OCI-LY7 (cell line): ENCODE data around the gene ZCCHC2. TPM values are rescaled to one million over a fixed set of nuclear protein-coding genes. Genes with fewer than 3 reads are reported as not detected.

Experiments used
- BruUV-seq: library from RNA; stranded (reverse); fragments of 400-500 nt; replicated peaks from 2 replicates; lab custom pipeline; 2021; lab: Mats Ljungman, UMichigan
- CTCF ChIA-PET: fragments of 300-600 bp; sonication (Branson Sonifier 250); formaldehyde crosslinking; loops from one replicate; lab custom pipeline; 2022; ENCODE audit warnings: antibody characterized with exemption; ENCODE audit not compliant: unreplicated experiment; lab: Charles Lee
- POLR2A ChIA-PET: fragments of 300-600 bp; sonication (Branson Sonifier 250); formaldehyde crosslinking; loops from one replicate; lab custom pipeline; 2022; ENCODE audit warnings: antibody characterized with exemption; lab: Charles Lee
- DNase-seq: peaks from one replicate; pipeline ENCODE4 v3.0.0-alpha.2; 2015; ENCODE audit warnings: low spot score
- H2AFZ ChIP-seq: fragments of 200-600 bp; sonication (generic), shearing (Covaris generic); 2 replicates; pipeline ENCODE4 v1.6.1; 2014; ENCODE audit warnings: mild to moderate bottlenecking, antibody characterized with exemption, low read length, moderate library complexity
- H3K27ac ChIP-seq: fragments of 200-600 bp; sonication (generic); 2 replicates; pipeline ENCODE4 v1.5.1; 2014; ENCODE audit warnings: mixed run types, low read depth, mild to moderate bottlenecking, moderate library complexity, low read length, inconsistent platforms; ENCODE audit not compliant: poor library complexity, severe bottlenecking
- H3K36me3 ChIP-seq: fragments of 200-600 bp; sonication (generic); 2 replicates; pipeline ENCODE4 v1.6.1; 2014; ENCODE audit warnings: mild to moderate bottlenecking, antibody characterized with exemption, low read length, moderate library complexity, mixed read lengths; ENCODE audit not compliant: insufficient read depth
- H3K4me1 ChIP-seq: fragments of 200-600 bp; sonication (generic); 2 replicates; pipeline ENCODE4 v1.5.1; 2014; ENCODE audit warnings: mild to moderate bottlenecking, low read length; ENCODE audit not compliant: insufficient read depth, poor library complexity, severe bottlenecking
- H3K4me2 ChIP-seq: fragments of 200-600 bp; sonication (generic); 2 replicates; pipeline ENCODE4 v1.6.1; 2014; ENCODE audit warnings: mild to moderate bottlenecking, low read length
- H3K4me3 ChIP-seq: fragments of 200-600 bp; sonication (generic); 2 replicates; pipeline ENCODE4 v1.5.1; 2014; ENCODE audit warnings: mild to moderate bottlenecking, low read depth, low read length; ENCODE audit not compliant: poor library complexity, severe bottlenecking
- H3K79me2 ChIP-seq: fragments of 200-600 bp; sonication (generic); 2 replicates; pipeline ENCODE4 v1.6.1; 2016; ENCODE audit warnings: low read depth, mild to moderate bottlenecking, low read length, moderate library complexity, mixed read lengths; ENCODE audit not compliant: insufficient read depth
- H3K9me2 ChIP-seq: fragments of 200-600 bp; sonication (generic); 2 replicates; pipeline ENCODE4 v1.6.1; 2016; ENCODE audit warnings: mild to moderate bottlenecking, low read length, mixed read lengths; ENCODE audit not compliant: insufficient read depth
- H3K9me3 ChIP-seq: fragments of 200-600 bp; sonication (generic); 2 replicates; pipeline ENCODE4 v1.6.1; 2014; ENCODE audit warnings: mild to moderate bottlenecking, mixed run types, low read length, mixed read lengths
- H4K20me1 ChIP-seq: fragments of 200-600 bp; sonication (generic); 2 replicates; pipeline ENCODE4 v1.6.1; 2014; ENCODE audit warnings: mild to moderate bottlenecking, antibody characterized with exemption, low read length, moderate library complexity, mixed read lengths; ENCODE audit not compliant: insufficient read depth
- EZH2phosphoT487 ChIP-seq: fragments of 200-600 bp; sonication (generic); IDR thresholded peaks from 2 replicates; pipeline ENCODE4 v1.6.1; 2018; ENCODE audit warnings: low read depth, borderline replicate concordance, mild to moderate bottlenecking, mixed run types, antibody characterized with exemption, low read length, moderate library complexity, mixed read lengths
- intact Hi-C: fragments of 100-400 bp; cut with micrococcal nuclease; formaldehyde crosslinking; loops from one replicate; pipeline ENCODE4 v1.10.0; 2022; ENCODE audit not compliant: unreplicated experiment
- total RNA-seq, 2 experiments: library from RNA; depleted of rRNA in 1 of 2; stranded (reverse); fragments of >200 nt in 1 of 2; shearing (Covaris generic) in 1 of 2; gene quantifications; 2 replicates each; pipeline ENCODE4 v1.2.3, GENCODE V29; 2014 to 2022
- TF ChIP-seq, protein P1 (sequence below): fragments of 200-600 bp; sonication (generic); conservative IDR thresholded peaks from 2 replicates; pipeline ENCODE4 v1.5.1; 2014; ENCODE audit warnings: mild to moderate bottlenecking, antibody characterized with exemption, low read length, moderate library complexity, mixed read lengths

ZCCHC2 gene
- total RNA-seq, 2 experiments from 2014 or later: 16.9 to 17.5 TPM

DNA sequence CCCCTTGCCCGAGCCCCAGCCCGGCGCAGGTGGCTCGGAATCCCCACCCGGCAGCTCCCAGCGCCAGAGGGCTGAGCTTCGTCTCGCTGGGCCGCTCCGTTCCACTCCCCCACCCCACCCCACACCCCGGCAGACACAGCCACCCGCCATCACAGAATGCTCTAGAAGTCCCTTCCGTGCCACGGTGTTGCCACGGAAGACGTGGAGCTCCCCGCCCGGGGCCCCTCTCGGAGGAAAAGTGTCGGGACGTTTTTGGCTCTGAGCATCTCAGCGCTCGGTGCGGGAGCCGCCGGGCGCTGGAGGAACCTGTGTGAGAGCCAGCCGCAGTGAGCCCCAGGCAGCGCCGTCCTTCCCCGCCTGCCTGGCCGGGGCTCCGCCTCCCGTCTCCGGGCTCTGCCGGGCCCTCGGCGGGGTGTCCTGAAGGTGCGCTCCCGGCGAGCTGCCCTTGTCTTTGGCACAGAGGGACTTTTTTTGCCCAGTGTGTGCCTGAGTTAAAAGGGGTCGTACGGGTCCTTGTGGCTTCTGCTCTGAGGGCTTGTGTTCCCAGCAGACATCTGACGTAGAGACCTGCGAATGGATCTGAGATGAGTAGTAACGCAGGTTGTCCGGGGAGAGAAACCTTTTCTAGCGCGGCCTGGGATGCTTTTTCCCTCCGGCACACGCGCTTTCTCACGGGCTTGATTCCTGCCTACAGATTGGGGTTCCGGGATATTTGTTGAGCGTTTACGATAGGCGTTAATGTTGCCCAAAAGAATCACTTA, 1.8 kb downstream of the ZCCHC2 start:
- Histone ChIP-seq H2AFZ (no peak overlapping the region), H3K36me3 (no peaks in the 10 kb centered on the region), H3K79me2 (peaks cover 45% of the 10 kb centered on the region), H3K9me3 (no peaks in the 10 kb centered on the region), H3K4me3 (peak overlapping the region; percentile 87), H3K9me2 (no peaks in the 10 kb centered on the region), H3K4me1 (peaks cover 27% of the 10 kb centered on the region), H3K4me2 (peak overlapping the region; percentile 87), H3K27ac (peak overlapping the region; percentile 78), H4K20me1 (no peaks in the 10 kb centered on the region; the same call in 1 of the 2 replicates)
- ChIA-PET CTCF (no interaction called here), POLR2A (interaction anchor here (0.6 kb wide), 2 partner anchors 29 to 913 kb away, joined by 3 to 7 read pairs; no protein-coding TSS in a partner anchor)
- TF ChIP-seq, protein P1, sequence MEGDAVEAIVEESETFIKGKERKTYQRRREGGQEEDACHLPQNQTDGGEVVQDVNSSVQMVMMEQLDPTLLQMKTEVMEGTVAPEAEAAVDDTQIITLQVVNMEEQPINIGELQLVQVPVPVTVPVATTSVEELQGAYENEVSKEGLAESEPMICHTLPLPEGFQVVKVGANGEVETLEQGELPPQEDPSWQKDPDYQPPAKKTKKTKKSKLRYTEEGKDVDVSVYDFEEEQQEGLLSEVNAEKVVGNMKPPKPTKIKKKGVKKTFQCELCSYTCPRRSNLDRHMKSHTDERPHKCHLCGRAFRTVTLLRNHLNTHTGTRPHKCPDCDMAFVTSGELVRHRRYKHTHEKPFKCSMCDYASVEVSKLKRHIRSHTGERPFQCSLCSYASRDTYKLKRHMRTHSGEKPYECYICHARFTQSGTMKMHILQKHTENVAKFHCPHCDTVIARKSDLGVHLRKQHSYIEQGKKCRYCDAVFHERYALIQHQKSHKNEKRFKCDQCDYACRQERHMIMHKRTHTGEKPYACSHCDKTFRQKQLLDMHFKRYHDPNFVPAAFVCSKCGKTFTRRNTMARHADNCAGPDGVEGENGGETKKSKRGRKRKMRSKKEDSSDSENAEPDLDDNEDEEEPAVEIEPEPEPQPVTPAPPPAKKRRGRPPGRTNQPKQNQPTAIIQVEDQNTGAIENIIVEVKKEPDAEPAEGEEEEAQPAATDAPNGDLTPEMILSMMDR: no peak
- TF ChIP-seq EZH2phosphoT487: no peak
- no TSS peak for BruUV-seq
- peak; percentile 60 for DNase-seq
- intact Hi-C loops: loop anchor here (5.0 kb wide), 3 partner anchors 97 to 337 kb away; partner anchors contain the start of genes PHLPP1, PIGN and RELCH

DNA sequence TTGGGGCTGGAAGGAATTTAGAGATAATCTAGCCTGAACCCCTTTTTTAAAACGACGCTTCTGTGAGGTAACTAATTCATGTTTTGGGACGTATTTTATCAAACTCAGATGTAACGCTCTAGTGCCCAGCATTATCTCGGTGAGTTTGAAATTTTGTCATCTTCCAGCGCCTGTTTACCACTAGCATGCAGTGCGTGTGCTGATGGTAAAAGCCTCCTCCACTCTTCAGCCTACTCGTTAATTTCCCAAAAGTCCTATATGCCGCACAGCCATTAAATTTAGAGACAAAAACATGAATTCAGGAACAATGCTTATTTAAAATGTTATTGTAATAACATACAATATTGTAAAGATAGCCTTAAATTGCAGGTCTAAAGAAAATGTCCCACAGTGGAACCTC, 2.8 kb downstream of the ZCCHC2 start:
- BruUV-seq: no TSS peak

More for the DNA sequence above, 2.8 kb downstream of the ZCCHC2 start:
- intact Hi-C loops: loop anchor here (5.0 kb wide), 1 partner anchor 192 kb away; the partner anchor contains the start of gene PHLPP1
- Histone ChIP-seq H3K4me1 (peaks cover 37% of the 10 kb centered on the region), H3K9me3 (no peaks in the 10 kb centered on the region), H3K79me2 (peaks cover 55% of the 10 kb centered on the region), H3K4me3 (peak overlapping the region; percentile 87), H3K36me3 (no peaks in the 10 kb centered on the region), H4K20me1 (no peaks in the 10 kb centered on the region; the same call in 1 of the 2 replicates), H3K9me2 (no peaks in the 10 kb centered on the region), H3K4me2 (peak overlapping the region; percentile 87), H2AFZ (no peak overlapping the region), H3K27ac (peak overlapping the region; percentile 78)
- TF ChIP-seq, protein P1: no peak
- TF ChIP-seq EZH2phosphoT487: no peak
- ChIA-PET CTCF (no interaction called here), POLR2A (no interaction called here)
- DNase-seq: no peak
